Heart left ventricle (tissue), 16 donors: Measurements from ENCODE around the gene CYSRT1. TPM values are rescaled to one million over a fixed set of nuclear protein-coding genes. Genes with fewer than 3 reads are reported as not detected.

Source experiments
- ATAC-seq, 4 donors: fragments of 200-7000 bp; cut with Tn5 transposase; one replicate each; pipeline ENCODE4 v1.9.1; 2020 to 2022; ENCODE audit warnings: moderate library complexity in 4 of 4, mild to moderate bottlenecking in 3 of 4, moderate number of reproducible peaks in 1 of 4
- DNase-seq, 5 donors: peaks; one replicate each; pipeline ENCODE4 v3.0.0-alpha.2; 2020
- H3K27ac ChIP-seq, 12 donors: fragments of 200-600 bp; sonication (generic) in 4 of 12; one replicate each; pipeline versions ENCODE4 v1.5.0 to v1.8.0; 2016 to 2022; ENCODE audit warnings: mild to moderate bottlenecking in 2 of 12
- H3K27me3 ChIP-seq, 9 donors: fragments of 200-600 bp; sonication (generic) in 2 of 9; one replicate each; pipeline versions ENCODE4 v1.5.1 to v1.8.0; 2016 to 2022; ENCODE audit warnings: mild to moderate bottlenecking in 3 of 9
- H3K36me3 ChIP-seq, 9 donors: fragments of 200-600 bp; sonication (generic) in 2 of 9; one replicate each; pipeline versions ENCODE4 v1.5.0 to v1.8.0; 2018 to 2022; ENCODE audit warnings: mild to moderate bottlenecking in 2 of 9
- H3K4me1 ChIP-seq, 12 donors: fragments of 200-600 bp; sonication (generic) in 4 of 12; one replicate each; pipeline versions ENCODE4 v1.5.0 to v1.8.0; 2016 to 2022; ENCODE audit warnings: mild to moderate bottlenecking in 3 of 12
- H3K4me3 ChIP-seq, 12 donors: fragments of 200-600 bp; sonication (generic) in 4 of 12; one replicate each; pipeline versions ENCODE4 v1.5.0 to v1.8.0; 2017 to 2022; ENCODE audit warnings: mild to moderate bottlenecking in 9 of 12, moderate library complexity in 4 of 12
- H3K9me3 ChIP-seq, 12 donors: fragments of 200-600 bp; sonication (generic) in 4 of 12; one replicate each; pipeline versions ENCODE4 v1.5.0 to v1.8.0; 2016 to 2022; ENCODE audit warnings: mild to moderate bottlenecking in 1 of 12
- POLR2A ChIP-seq, 2 donors: fragments of 450-650 bp; IDR thresholded peaks; one replicate each; pipeline ENCODE4 v1.6.1; 2017; ENCODE audit warnings: antibody characterized with exemption in 2 of 2, mild to moderate bottlenecking in 2 of 2, moderate library complexity in 2 of 2
- WGBS, 4 donors: extraction: QIAGEN DNeasy Blood & Tissue Kit in 2 of 4; methylation state at CpG; one replicate each; pipeline versions ENCODE4 v1.1.5 to v1.1.7; 2013 to 2018; 5-methylcytosine and 5-hydroxymethylcytosine counted together
- intact Hi-C, 10 donors: fragments of 100-400 bp; cut with DNase I; formaldehyde crosslinking; loops; one replicate each; pipeline versions ENCODE4 v1.11.1 to v1.14.2; 2022
- polyA plus RNA-seq, 2 donors: library from polyadenylated mRNA; stranded (reverse); fragments of 200-250 nt; gene quantifications; one replicate each; pipeline ENCODE4 v1.2.3, GENCODE V29; 2013
- total RNA-seq, 9 donors: library from RNA; depleted of rRNA in 2 of 9; stranded (reverse); fragments of >200 nt in 2 of 9; fragmentation: NEBNext Ultra II Directional in 3 of 9; extraction: Animal tissue kit (Norgen Biotek cat#: 25700) in 3 of 9; gene quantifications; one replicate each; pipeline versions ENCODE4 v1.1.0 to v1.2.4, GENCODE V29; 2016 to 2023
- TF ChIP-seq, protein P1 (sequence below), 12 donors: fragments of 200-600 bp; sonication (generic) in 4 of 12; IDR thresholded peaks; one replicate each; pipeline versions ENCODE4 v1.5.0 to v1.8.0; 2018 to 2022; ENCODE audit warnings: antibody characterized with exemption in 12 of 12, mild to moderate bottlenecking in 5 of 12
- donor health status: ischemic (EF 13 %, LVEDD 7.1; RV severe dilation, severe dysfunction).
- donor health status: healthy with polysubstance abuse.
- donor health status: DM: no; HTN: yes; CAD: no.
- donor health status: DM: no; HTN: no; CAD: no.
- donor health status: ischemic (EF 25% LVEDD 6.9; RV normal size, moderate dysfunction).
- donor health status: ischemic (EF 25% LVEDD 5.7; RV mildly dilated, moderate dysfunction).
- donor health status: healthy.
- donor health status: DM: yes; HTN: yes; CAD: no.
- donor health status: ischemic (EF 35%, LVEDD 5.7; RV mildly dilated, moderate dysfunction).
- donor health status: nonischemic (EF 11% LVEDD 7.7; RV severe dilation, severe dysfunction).
- donor health status: DM: yes; HTN: yes; CAD: no.
- donor health status: PGD.
- donor health status: ischemic (EF 29% LVEDD 5.4; RV normal size, mild dysfunction).
- donor health status: nonischemic (EF 23%, LVEDD 6.1; RV moderate dilation, normal function).

The CYSRT1 gene
- total and polyA plus RNA-seq, 11 donors: 0.14 to 0.61 (median 0.27) TPM; not detected in 3

DNA sequence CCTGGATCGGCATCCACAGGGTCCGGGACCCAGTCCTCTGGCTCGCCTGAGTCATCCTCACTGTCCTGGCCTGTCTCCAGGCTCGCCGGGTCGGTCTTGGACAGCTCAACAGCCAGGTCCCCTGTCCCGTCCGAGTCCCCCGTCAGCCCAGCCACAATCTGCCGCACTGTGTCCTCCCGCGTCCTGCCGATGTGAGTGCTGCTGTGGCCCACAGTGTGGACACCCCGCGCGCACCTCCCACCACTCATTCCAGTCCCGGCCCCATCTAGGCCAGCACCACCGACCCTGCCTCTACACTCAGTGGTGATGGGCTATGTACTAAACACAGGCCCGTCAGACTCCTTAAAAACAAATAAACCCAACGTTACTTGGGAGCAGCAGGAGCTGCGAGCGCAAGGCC, 43.3 kb upstream of the CYSRT1 start:
- Histone ChIP-seq H3K27ac (no peak overlapping the region), H3K27me3 (no peaks in the 10 kb centered on the region), H3K9me3 (no peaks in the 10 kb centered on the region), H3K4me1 (peaks cover 0 to 21% (median 7%) of the 10 kb centered on the region in 12 donors), H3K4me3 (no peak overlapping the region), H3K36me3 (peaks cover 0 to 94% (median 68%) of the 10 kb centered on the region in 9 donors)
- DNase-seq (no peak), ATAC-seq (no peak)
- WGBS, 4 donors: 90 to 96% (median 95%) methylated on average over 21 to 22 of the region's 22 CpGs
- intact Hi-C loops: loop anchor here in 4 of 10 donors (10.0 kb wide), 2 partner anchors 57 to 67 kb away; partner anchors contain the start of gene DPP7 (in 1 of the 4)
- TF ChIP-seq, protein P1, sequence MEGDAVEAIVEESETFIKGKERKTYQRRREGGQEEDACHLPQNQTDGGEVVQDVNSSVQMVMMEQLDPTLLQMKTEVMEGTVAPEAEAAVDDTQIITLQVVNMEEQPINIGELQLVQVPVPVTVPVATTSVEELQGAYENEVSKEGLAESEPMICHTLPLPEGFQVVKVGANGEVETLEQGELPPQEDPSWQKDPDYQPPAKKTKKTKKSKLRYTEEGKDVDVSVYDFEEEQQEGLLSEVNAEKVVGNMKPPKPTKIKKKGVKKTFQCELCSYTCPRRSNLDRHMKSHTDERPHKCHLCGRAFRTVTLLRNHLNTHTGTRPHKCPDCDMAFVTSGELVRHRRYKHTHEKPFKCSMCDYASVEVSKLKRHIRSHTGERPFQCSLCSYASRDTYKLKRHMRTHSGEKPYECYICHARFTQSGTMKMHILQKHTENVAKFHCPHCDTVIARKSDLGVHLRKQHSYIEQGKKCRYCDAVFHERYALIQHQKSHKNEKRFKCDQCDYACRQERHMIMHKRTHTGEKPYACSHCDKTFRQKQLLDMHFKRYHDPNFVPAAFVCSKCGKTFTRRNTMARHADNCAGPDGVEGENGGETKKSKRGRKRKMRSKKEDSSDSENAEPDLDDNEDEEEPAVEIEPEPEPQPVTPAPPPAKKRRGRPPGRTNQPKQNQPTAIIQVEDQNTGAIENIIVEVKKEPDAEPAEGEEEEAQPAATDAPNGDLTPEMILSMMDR (IDR thresholded peaks at IDR 0.05): no peak
- no peak for TF ChIP-seq POLR2A (IDR thresholded peaks at IDR 0.05)

DNA sequence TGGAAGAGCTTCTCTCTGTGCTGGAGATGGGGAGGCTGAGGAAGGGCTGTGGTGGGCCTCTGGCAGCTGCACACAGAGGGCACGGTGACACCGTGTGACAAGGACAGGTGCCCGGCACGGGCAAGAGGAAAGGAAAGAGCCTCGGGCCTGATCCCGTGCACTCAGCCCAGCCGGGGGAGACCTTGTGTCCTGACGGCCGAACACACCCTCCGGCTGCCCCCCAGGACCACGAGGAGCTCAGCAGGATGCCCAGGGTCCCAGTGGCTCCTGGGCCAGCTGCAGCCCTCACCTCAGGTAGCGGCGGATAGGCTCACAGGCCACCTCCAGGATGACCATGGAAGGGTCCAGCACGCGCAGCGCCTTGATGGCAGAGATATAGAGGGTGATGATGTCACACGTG, 42.1 kb upstream of the CYSRT1 start:
- TF ChIP-seq POLR2A (IDR thresholded peaks at IDR 0.05): no peak
- TF ChIP-seq, protein P1 (IDR thresholded peaks at IDR 0.05): no peak
- H3K9me3 ChIP-seq: no peaks in the 10 kb centered on the region
- no peak overlapping the region for H3K4me3 ChIP-seq
- ATAC-seq (no peak), DNase-seq (no peak)
- WGBS, 4 donors: 86 to 96% (median 92%) methylated on average over 12 to 17 of the region's 17 CpGs
- no peaks in the 10 kb centered on the region for H3K27me3 ChIP-seq
- peaks cover 0 to 87% (median 64%) of the 10 kb centered on the region in 9 donors for H3K36me3 ChIP-seq
- intact Hi-C loops: loop anchor here in 4 of 10 donors (10.0 kb wide), 2 partner anchors 58 to 68 kb away; partner anchors contain the start of gene DPP7 (in 1 of the 4)
- no peak overlapping the region for H3K27ac ChIP-seq
- H3K4me1 ChIP-seq: peaks cover 7 to 33% (median 19%) of the 10 kb centered on the region in 12 donors

DNA sequence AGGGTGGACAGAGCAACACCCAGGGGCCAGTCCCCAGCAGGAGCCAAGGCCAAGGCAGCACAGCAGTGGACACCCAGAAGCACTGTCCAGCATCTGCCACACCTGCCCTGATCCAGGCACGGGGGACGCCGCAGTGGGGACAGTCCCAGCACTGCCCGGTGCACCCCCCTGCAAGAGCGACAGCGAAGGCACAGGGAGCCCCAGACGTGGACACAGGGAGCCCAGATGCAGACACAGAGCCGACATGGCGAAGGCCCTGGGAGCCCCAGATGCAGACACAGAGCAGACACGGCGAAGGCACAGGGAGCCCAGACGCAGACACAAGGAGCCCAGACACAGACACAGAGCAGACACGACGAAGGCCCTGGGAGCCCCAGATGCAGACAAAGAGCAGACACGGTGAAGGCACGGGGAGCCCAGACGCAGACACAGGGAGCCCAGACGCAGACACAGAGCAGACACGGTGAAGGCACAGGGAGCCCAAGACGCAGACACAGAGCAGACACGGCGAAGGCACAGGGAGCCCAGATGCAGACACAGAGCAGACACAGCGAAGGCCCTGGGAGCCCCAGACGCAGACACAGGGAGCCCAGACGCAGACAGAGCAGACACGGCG, 40.9 kb upstream of the CYSRT1 start:
- Histone ChIP-seq H3K36me3 (peaks cover 0 to 75% (median 55%) of the 10 kb centered on the region in 9 donors), H3K4me1 (peaks cover 7 to 38% (median 20%) of the 10 kb centered on the region in 12 donors), H3K9me3 (no peaks in the 10 kb centered on the region), H3K27me3 (no peaks in the 10 kb centered on the region), H3K27ac (no peak overlapping the region), H3K4me3 (no peak overlapping the region)
- WGBS, 4 donors: 90 to 92% (median 91%) methylated on average over 26 to 27 of the region's 27 CpGs
- DNase-seq (no peak), ATAC-seq (no peak)
- TF ChIP-seq, protein P1 (IDR thresholded peaks at IDR 0.05): no peak
- TF ChIP-seq POLR2A (IDR thresholded peaks at IDR 0.05): no peak
- intact Hi-C loops: loop anchor here in 4 of 10 donors (10.0 kb wide), 2 partner anchors 59 to 69 kb away; partner anchors contain the start of gene DPP7 (in 1 of the 4)

DNA sequence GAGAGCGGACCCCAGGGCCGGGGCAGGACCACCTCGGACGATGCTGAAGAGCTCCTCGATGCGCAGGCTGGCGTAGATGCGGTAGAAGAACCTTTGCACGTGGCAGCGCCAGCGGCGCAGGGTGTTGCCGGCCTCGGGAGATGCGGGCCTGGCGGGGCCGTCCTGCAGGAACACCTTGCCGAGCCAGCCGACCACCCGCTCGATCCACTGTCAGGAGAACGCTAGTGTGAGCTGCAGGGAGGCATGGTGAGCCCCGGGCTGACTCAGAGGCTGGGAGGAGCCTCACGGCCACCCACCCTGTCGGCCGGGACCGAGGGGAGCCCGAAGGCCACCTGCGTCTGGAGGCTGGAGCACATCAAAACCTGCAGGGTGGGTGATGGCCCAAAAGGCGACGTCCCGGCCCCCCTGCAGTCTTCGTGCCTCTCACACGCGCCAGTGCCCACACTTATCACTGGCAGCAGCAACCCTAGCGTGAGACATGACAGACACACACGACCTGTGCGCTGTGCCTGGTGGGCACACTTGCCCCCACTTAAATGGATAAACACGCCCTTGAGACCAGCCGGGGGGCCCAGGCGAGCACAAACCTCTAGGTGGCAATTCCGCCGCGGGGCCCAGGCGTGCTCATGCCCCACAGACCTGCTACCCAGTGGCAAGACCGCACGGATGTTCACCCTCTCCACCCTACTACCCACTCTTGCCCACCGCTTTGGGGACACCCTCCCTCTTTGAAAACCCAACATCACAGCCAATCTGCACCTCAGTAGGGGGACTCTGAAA, 39.9 kb upstream of the CYSRT1 start:
- no peak for TF ChIP-seq POLR2A (IDR thresholded peaks at IDR 0.05)
- TF ChIP-seq, protein P1 (IDR thresholded peaks at IDR 0.05): no peak
- Histone ChIP-seq H3K4me1 (peaks cover 14 to 48% (median 30%) of the 10 kb centered on the region in 12 donors), H3K27me3 (no peaks in the 10 kb centered on the region), H3K27ac (no peak overlapping the region), H3K9me3 (no peaks in the 10 kb centered on the region), H3K4me3 (no peak overlapping the region), H3K36me3 (peaks cover 0 to 73% (median 51%) of the 10 kb centered on the region in 9 donors)
- intact Hi-C loops: loop anchor here (5.0 to 10.0 kb wide), 5 partner anchors 37 to 70 kb away; partner anchors contain the start of genes CYSRT1 (in 4 of the 10), RNF224 (in 4 of the 10), RNF208 (in 2 of the 10) and DPP7 (in 1 of the 10)
- DNase-seq (no peak), ATAC-seq (no peak)
- 92 to 97% (median 94%) methylated on average over 14 to 48 of the region's 48 CpGs for WGBS, 4 donors
